Measurements from ENCODE around the gene ZSWIM1.

- TF ChIP-seq CTCF (IDR thresholded peaks at IDR 0.05; ENCODE audit: extremely low read depth in 1 of 2, insufficient read depth in 1 of 2, low read depth in 1 of 2, low read length in 2 of 2) (no peak), POLR2A (IDR thresholded peaks at IDR 0.05; ENCODE audit: low read depth, low read length) (no peak), POLR2AphosphoS5 (IDR thresholded peaks at IDR 0.05; ENCODE audit: insufficient read depth, low read depth, low read length) (no peak), EZH2 (IDR thresholded peaks at IDR 0.05; ENCODE audit: borderline replicate concordance, low read depth, low read length, severe bottlenecking) (no peak), FOS (IDR thresholded peaks at IDR 0.05; ENCODE audit: borderline replicate concordance, insufficient read depth, low read length) (no peak), MYC (IDR thresholded peaks at IDR 0.05; ENCODE audit: low read depth, low read length) (no peak), MAX (IDR thresholded peaks at IDR 0.05; ENCODE audit: insufficient read depth, insufficient read length) (no peak), JUN (IDR thresholded peaks at IDR 0.05; ENCODE audit: borderline replicate concordance, insufficient read depth, insufficient read length, low read depth) (no peak)
These were observed 53.1 kb downstream of the ZSWIM1 start for GRCh38 chr20:45934046-45934585.

All from endothelial cell of umbilical vein (primary cell).